Mucosa of descending colon (tissue), 3 donors: ENCODE results near the gene STMN3. TPM values are rescaled to one million over a fixed set of nuclear protein-coding genes. Genes with fewer than 3 reads are reported as not detected.

Source experiments
- ATAC-seq: fragments of 200-7000 bp; cut with Tn5 transposase; one replicate; pipeline ENCODE4 v1.9.1; 2020; ENCODE audit warnings: mild to moderate bottlenecking, moderate library complexity
- DNase-seq, 3 donors: peaks; one replicate each; pipeline ENCODE4 v3.0.0-alpha.2; 2020
- H3K36me3 ChIP-seq: fragments of 200-600 bp; one replicate; pipeline ENCODE4 v1.8.0; 2021; ENCODE audit warnings: low read depth, mild to moderate bottlenecking
- H3K4me1 ChIP-seq: fragments of 200-600 bp; one replicate; pipeline ENCODE4 v1.8.0; 2021; ENCODE audit warnings: low read depth, mild to moderate bottlenecking
- H3K4me3 ChIP-seq: fragments of 200-600 bp; one replicate; pipeline ENCODE4 v1.8.0; 2021; ENCODE audit warnings: mild to moderate bottlenecking
- H3K9me3 ChIP-seq: fragments of 200-600 bp; one replicate; pipeline ENCODE4 v1.8.0; 2021; ENCODE audit warnings: mild to moderate bottlenecking
- CTCF ChIP-seq: fragments of 200-600 bp; IDR thresholded peaks from one replicate; pipeline ENCODE4 v1.8.0; 2022; ENCODE audit warnings: antibody characterized with exemption, mild to moderate bottlenecking
- intact Hi-C, 2 donors: fragments of 100-400 bp; cut with DNase I in 1 of 2; cut with micrococcal nuclease in 1 of 2; formaldehyde crosslinking; loops; one replicate each; pipeline versions ENCODE4 v1.11.0 to v1.11.1; 2022; cut with DNase I, micrococcal nuclease
- total RNA-seq, 3 donors: library from RNA; stranded (reverse); fragmentation: NEBNext Ultra II Directional in 2 of 3; extraction: Animal tissue kit (Norgen Biotek cat#: 25700) in 2 of 3; gene quantifications; one replicate each; pipeline versions ENCODE4 v1.2.1 to v1.2.4, GENCODE V29; 2021 to 2023
- donor health status: DM: no; HTN: no; CAD: no; lungs with moderate emphysema.
- donor health status: DM: no; HTN: no; CAD: no.
- donor health status: DM: no; HTN: yes; CAD: no.

STMN3 gene
- total RNA-seq, 3 donors from 2014 or later = 2.7 to 19.7 (median 6.7) TPM

- TF ChIP-seq CTCF = no peak
- H3K4me3 ChIP-seq = no peak overlapping the region
- no peaks in the 10 kb centered on the region for H3K4me1 ChIP-seq
- DNase-seq (peak in 1 of 3 donors; percentile 20), ATAC-seq (no peak)
- peaks cover 3% of the 10 kb centered on the region for H3K36me3 ChIP-seq
- no peaks in the 10 kb centered on the region for H3K9me3 ChIP-seq
- intact Hi-C loops = no loop called here
Observed at GRCh38 chr20:63622096-63622495, 31.1 kb downstream of the STMN3 start.

DNA sequence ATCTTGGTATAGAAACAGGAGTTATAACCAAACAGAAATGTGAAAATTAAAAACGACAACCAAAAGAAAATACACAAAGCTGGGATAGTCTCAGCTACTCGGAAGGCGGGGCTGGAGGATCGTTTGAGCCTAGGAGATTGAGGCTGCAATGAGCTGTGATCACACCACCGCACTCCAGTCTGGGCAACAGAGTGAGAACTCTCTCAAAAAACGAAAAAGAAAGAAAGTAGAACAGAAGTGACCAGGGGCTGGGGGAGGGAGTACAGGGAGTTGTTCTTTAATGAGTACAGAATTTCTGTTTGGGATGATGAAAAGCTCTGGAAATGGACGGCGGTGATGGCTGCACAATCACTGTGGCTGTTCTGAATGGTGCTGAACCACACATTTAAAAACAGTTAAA, 32.2 kb downstream of the STMN3 start:
- Histone ChIP-seq H3K4me1 (no peaks in the 10 kb centered on the region), H3K9me3 (no peaks in the 10 kb centered on the region), H3K36me3 (peaks cover 3% of the 10 kb centered on the region), H3K4me3 (no peak overlapping the region)
- no peak for TF ChIP-seq CTCF
- ATAC-seq = no peak
- DNase-seq = peak in 1 of 3 donors; percentile 8
- intact Hi-C loops = no loop called here

- Histone ChIP-seq H3K4me3 (no peak overlapping the region), H3K9me3 (no peaks in the 10 kb centered on the region), H3K36me3 (peaks cover 3% of the 10 kb centered on the region), H3K4me1 (no peaks in the 10 kb centered on the region)
- TF ChIP-seq CTCF = no peak
- intact Hi-C loops = no loop called here
- DNase-seq (peak in 1 of 3 donors; percentile 20), ATAC-seq (no peak)
Observed at GRCh38 chr20:63619505-63619904, 33.7 kb downstream of the STMN3 start.

DNA sequence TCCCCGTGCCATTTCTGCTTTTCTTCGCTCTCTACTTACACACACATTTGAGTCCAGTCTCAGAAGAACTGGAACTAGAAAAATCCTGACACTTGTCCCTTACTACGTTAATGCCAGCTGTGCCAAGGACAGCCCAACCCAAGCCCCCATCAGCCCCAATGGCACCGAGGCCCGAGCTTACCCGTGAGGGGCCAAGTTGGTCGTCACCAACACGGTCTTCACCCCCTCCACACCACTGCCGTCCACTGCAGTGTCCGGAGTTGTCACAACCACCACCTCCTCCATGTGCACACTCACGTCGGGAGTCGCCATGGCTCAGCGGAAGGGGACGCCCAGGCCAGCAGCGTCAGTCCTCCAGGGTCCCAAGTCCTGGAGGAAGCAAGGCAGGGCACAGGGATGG, 34.1 kb downstream of the STMN3 start:
- H3K36me3 ChIP-seq = peaks cover 3% of the 10 kb centered on the region
- TF ChIP-seq CTCF = no peak
- H3K4me3 ChIP-seq = no peak overlapping the region
- ATAC-seq (no peak), DNase-seq (peak in 1 of 3 donors; percentile 29)
- H3K4me1 ChIP-seq = no peaks in the 10 kb centered on the region
- no peaks in the 10 kb centered on the region for H3K9me3 ChIP-seq
- intact Hi-C loops = no loop called here

DNA sequence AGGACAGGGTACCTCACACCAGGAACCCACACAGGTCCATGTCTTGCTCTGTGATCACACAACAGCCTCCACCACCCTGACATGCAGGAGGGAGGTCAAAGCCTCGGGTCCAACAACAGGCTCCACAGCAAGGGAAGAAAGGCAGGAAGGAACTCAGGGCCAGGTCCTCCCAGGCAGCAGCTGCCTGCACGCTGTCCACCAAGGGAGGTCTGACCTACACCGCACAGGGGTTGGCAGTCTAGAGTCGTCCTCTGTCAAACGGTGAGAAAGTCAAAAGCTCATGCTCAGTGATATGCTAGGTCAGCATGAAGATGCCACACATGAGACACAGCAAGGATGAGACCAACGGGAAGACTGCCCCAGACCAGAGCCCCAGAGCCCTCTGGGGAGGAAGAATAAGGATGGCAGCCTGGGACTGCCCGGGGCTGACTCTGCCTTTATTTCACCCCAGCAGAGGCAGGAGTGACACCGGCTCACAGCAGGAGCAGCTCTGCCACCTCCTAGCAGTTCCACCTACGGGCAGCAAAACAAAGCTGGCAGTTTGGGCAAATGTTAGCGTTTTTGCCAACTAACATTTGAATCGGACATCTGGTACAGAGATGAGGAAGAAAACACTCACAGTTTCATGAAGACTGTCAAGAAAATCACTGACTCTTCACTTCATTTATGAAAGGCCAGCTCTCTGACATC, 34.8 kb downstream of the STMN3 start:
- Histone ChIP-seq H3K4me1 (no peaks in the 10 kb centered on the region), H3K36me3 (peaks cover 3% of the 10 kb centered on the region), H3K4me3 (no peak overlapping the region), H3K9me3 (no peaks in the 10 kb centered on the region)
- no peak for TF ChIP-seq CTCF
- no peak for ATAC-seq
- intact Hi-C loops = no loop called here
- peak in 1 of 3 donors; percentile 22 for DNase-seq
